Lower leg skin (tissue), 3 donors: ENCODE data around the gene PLXNB1.

Experiments used
- POLR2A ChIP-seq, 2 donors: fragments of 450-650 bp; IDR thresholded peaks; one replicate each; pipeline ENCODE4 v1.6.1; 2016 to 2017; ENCODE audit warnings: antibody characterized with exemption in 2 of 2, mild to moderate bottlenecking in 1 of 2, moderate library complexity in 1 of 2
- TF ChIP-seq, protein P1 (sequence below), 3 donors: fragments of 450-650 bp; IDR thresholded peaks; one replicate each; pipeline ENCODE4 v1.5.1; 2016; ENCODE audit warnings: antibody characterized with exemption in 3 of 3, mild to moderate bottlenecking in 3 of 3, moderate library complexity in 2 of 3

DNA sequence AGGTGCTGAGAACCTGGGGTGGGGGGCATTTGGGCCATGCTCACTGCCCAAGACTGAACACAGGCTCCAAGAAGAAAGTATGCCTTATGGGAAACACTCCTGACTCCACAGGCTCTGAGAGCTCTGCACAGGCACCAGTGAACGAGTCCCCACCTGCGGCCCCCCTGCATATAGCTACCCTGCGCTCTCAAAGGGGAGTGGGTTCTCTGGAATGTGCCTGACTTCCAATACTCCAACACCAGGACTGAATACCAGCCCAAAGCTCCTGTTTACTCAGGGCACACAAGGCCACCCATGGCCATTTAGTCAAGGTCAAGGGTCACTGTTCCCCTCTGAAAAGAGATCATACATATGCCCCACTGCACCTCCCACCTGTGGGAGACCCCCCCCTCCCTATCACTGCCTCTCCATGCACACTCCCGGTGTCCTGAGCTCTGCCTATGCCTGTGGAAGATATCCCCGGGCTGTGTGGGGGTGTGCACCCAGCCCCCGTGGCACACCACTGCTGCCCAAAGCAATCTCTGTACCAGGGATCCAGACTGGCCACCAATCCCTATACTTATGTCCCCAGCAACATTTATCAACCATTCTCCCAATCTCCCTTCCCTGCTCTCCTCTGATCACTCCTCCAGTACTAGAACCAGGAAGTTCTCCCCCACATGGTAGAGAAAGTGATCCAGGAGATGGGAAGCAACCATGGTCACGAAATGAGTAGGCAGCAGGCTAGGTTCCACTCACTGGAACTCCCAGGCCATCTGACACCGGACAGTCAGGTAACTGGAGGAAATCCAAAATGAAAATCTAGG lies 1.5 kb upstream of the PLXNB1 start:
- TF ChIP-seq, protein P1, sequence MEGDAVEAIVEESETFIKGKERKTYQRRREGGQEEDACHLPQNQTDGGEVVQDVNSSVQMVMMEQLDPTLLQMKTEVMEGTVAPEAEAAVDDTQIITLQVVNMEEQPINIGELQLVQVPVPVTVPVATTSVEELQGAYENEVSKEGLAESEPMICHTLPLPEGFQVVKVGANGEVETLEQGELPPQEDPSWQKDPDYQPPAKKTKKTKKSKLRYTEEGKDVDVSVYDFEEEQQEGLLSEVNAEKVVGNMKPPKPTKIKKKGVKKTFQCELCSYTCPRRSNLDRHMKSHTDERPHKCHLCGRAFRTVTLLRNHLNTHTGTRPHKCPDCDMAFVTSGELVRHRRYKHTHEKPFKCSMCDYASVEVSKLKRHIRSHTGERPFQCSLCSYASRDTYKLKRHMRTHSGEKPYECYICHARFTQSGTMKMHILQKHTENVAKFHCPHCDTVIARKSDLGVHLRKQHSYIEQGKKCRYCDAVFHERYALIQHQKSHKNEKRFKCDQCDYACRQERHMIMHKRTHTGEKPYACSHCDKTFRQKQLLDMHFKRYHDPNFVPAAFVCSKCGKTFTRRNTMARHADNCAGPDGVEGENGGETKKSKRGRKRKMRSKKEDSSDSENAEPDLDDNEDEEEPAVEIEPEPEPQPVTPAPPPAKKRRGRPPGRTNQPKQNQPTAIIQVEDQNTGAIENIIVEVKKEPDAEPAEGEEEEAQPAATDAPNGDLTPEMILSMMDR (IDR thresholded peaks at IDR 0.05): no peak
- no peak for TF ChIP-seq POLR2A (IDR thresholded peaks at IDR 0.05)
